Endothelial cell of umbilical vein (primary cell): ENCODE data around the gene UBA6.

Experiments
- EZH2 ChIP-seq: IDR thresholded peaks from 2 replicates; pipeline ENCODE4 v1.6.1; 2012; ENCODE audit warnings: borderline replicate concordance, low read depth, mild to moderate bottlenecking, moderate library complexity, low read length, inconsistent platforms; ENCODE audit not compliant: severe bottlenecking
- JUN ChIP-seq: IDR thresholded peaks from 2 replicates; pipeline ENCODE4 v1.6.1; 2011; ENCODE audit warnings: borderline replicate concordance, low read depth; ENCODE audit not compliant: insufficient read length, insufficient read depth

GRCh38 chr4:67658302-67658701 is 42.7 kb downstream of the UBA6 start:
- TF ChIP-seq EZH2 (no peak), JUN (no peak)
